Smooth muscle cell (in vitro differentiated cells): ENCODE measurements around the gene TJP1. TPM values are rescaled to one million over a fixed set of nuclear protein-coding genes. Genes with fewer than 3 reads are reported as not detected.
A peak's percentile ranks its signal among the peaks of the same experiment; 100 is the strongest.

ENCODE experiments used
- DNase-seq: peaks from one replicate; lab custom pipeline; 2025; ENCODE audit not compliant: unreplicated experiment; lab: John Stamatoyannopoulos, UW
- H2AFZ ChIP-seq: fragments of 200-600 bp; sonication (generic); 2 replicates; pipeline ENCODE4 v1.6.0; 2016; ENCODE audit warnings: antibody characterized with exemption, low read depth, mild to moderate bottlenecking
- H3F3A ChIP-seq: fragments of 200-600 bp; sonication (generic); 2 replicates; pipeline ENCODE4 v1.6.0; 2017; ENCODE audit warnings: antibody characterized with exemption, low read depth
- H3K27ac ChIP-seq: fragments of 200-600 bp; sonication (generic); 2 replicates; pipeline ENCODE4 v1.5.1; 2016; ENCODE audit warnings: low read depth, mild to moderate bottlenecking
- H3K27me3 ChIP-seq: fragments of 200-600 bp; sonication (generic); 2 replicates; pipeline ENCODE4 v1.6.1; 2016; ENCODE audit warnings: low read depth, mild to moderate bottlenecking
- H3K36me3 ChIP-seq: fragments of 200-600 bp; sonication (generic); 2 replicates; pipeline ENCODE4 v1.5.1; 2016; ENCODE audit warnings: low read depth
- H3K4me1 ChIP-seq: fragments of 200-600 bp; sonication (generic); 2 replicates; pipeline ENCODE4 v1.5.1; 2016; ENCODE audit warnings: low read depth
- H3K4me2 ChIP-seq: fragments of 200-600 bp; sonication (generic); 2 replicates; pipeline ENCODE4 v1.6.0; 2016; ENCODE audit warnings: mild to moderate bottlenecking
- H3K4me3 ChIP-seq: fragments of 200-600 bp; sonication (generic); 2 replicates; pipeline ENCODE4 v1.5.1; 2016; ENCODE audit warnings: mild to moderate bottlenecking
- H3K79me2 ChIP-seq: fragments of 200-600 bp; sonication (generic); 2 replicates; pipeline ENCODE4 v1.6.0; 2016; ENCODE audit warnings: low read depth, mild to moderate bottlenecking
- H3K9ac ChIP-seq: fragments of 200-600 bp; sonication (generic); 2 replicates; pipeline ENCODE4 v1.6.0; 2016; ENCODE audit warnings: low read depth
- H3K9me3 ChIP-seq: fragments of 200-600 bp; sonication (generic); replicated peaks from 2 replicates; pipeline ENCODE4 v1.5.1; 2016; ENCODE audit warnings: low read depth
- H4K20me1 ChIP-seq: fragments of 200-600 bp; sonication (generic); 2 replicates; pipeline ENCODE4 v1.6.0; 2016; ENCODE audit warnings: low read depth
- whole genome bisulfite sequencing: methylation state at CpG from one replicate; pipeline ENCODE4 v1.1.7; 2016; ENCODE audit warnings: low lambda C conversion rate; 5-methylcytosine and 5-hydroxymethylcytosine counted together
- polyA plus RNA-seq: library from polyadenylated mRNA; unstranded; fragments of >200 nt; fragmentation: Nextera tagmentation; extraction: Ambion mirVana; gene quantifications from 2 replicates; pipeline ENCODE4 v1.2.1, GENCODE V29; 2016
- small RNA-seq: library from RNA; depleted of rRNA; stranded (forward); fragments of <200 nt; gene quantifications from one replicate; pipeline ENCODE3, GENCODE V24; 2014
- total RNA-seq: library from RNA; depleted of rRNA; stranded (reverse); fragments of >200 nt; gene quantifications from 2 replicates; pipeline ENCODE4 v1.2.3, GENCODE V29; 2014
- TF ChIP-seq, protein P1 (sequence below): fragments of 200-600 bp; sonication (generic); IDR thresholded peaks from 2 replicates; pipeline ENCODE4 v1.5.1; 2017; ENCODE audit warnings: borderline replicate concordance, mild to moderate bottlenecking, antibody characterized with exemption; ENCODE audit not compliant: insufficient read depth, poor library complexity, severe bottlenecking

TJP1 gene
- total and polyA plus RNA-seq, 2 experiments from 2014 or later = 28.4 to 73.1 TPM

DNA sequence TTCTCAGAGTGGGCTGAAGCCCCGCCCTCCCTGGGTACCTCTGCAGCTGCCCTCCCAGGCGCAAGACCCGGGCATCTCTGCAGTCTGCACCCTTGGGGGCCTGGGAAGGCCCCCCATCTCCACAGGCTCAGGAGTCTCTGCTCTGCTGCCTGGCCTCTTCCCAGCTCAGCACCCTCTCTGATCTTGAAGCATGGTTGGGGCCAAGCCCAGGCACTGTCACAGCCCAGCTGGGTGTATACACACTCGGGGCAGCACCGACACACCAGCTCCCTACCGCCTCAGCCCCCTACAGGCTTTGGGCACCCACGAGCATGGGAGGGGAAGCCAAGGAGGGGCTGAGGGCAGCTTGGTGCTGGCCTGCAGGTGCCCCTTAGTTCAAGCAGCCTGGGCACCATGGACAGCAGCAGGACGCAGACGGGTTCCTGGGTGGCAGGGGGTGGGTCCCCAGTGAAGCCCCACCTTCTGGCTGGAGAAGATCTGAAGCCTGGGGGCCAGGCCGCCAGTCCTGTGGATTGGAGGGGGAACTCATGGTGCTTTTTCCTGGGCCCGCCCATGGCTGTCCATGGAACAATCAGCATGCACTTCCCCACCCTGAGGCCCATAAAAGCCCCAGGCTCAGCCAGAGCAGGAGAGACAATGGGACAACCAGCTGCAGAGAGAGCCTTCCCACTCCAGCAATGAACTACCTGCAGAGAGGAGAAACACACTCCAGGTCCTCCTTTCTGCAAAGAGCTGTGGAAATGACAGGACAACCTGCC is 170.6 kb downstream of the TJP1 start:
- H3K27ac ChIP-seq = no peak overlapping the region
- no peaks in the 10 kb centered on the region for H3F3A ChIP-seq
- no peaks in the 10 kb centered on the region for H3K27me3 ChIP-seq
- no peaks in the 10 kb centered on the region for H3K9me3 ChIP-seq
- no peaks in the 10 kb centered on the region for H3K79me2 ChIP-seq
- WGBS = 84% methylated on average over 11 of the region's 11 CpGs
- H3K36me3 ChIP-seq = no peaks in the 10 kb centered on the region
- no peak overlapping the region for H2AFZ ChIP-seq
- TF ChIP-seq, protein P1, sequence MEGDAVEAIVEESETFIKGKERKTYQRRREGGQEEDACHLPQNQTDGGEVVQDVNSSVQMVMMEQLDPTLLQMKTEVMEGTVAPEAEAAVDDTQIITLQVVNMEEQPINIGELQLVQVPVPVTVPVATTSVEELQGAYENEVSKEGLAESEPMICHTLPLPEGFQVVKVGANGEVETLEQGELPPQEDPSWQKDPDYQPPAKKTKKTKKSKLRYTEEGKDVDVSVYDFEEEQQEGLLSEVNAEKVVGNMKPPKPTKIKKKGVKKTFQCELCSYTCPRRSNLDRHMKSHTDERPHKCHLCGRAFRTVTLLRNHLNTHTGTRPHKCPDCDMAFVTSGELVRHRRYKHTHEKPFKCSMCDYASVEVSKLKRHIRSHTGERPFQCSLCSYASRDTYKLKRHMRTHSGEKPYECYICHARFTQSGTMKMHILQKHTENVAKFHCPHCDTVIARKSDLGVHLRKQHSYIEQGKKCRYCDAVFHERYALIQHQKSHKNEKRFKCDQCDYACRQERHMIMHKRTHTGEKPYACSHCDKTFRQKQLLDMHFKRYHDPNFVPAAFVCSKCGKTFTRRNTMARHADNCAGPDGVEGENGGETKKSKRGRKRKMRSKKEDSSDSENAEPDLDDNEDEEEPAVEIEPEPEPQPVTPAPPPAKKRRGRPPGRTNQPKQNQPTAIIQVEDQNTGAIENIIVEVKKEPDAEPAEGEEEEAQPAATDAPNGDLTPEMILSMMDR = no peak
- no peaks in the 10 kb centered on the region for H4K20me1 ChIP-seq
- no peak for DNase-seq
- H3K9ac ChIP-seq = no peak overlapping the region
- peaks cover under 1% of the 10 kb centered on the region for H3K4me1 ChIP-seq
- no peak overlapping the region for H3K4me2 ChIP-seq
- no peak overlapping the region for H3K4me3 ChIP-seq

Small RNA genes lying within 50 kb of the gene (small RNA-seq; reads per million reads assigned to genes)
- 0.34 reads per million, percentile 9 among the genes with 10 or more reads in this experiment for gene HMGN2P5
